Effector memory CD4-positive, alpha-beta T cell (primary cell): ENCODE measurements around the gene ZDHHC14.

ENCODE experiments used
- DNase-seq, 3 donors: peaks; one replicate each; pipeline ENCODE4 v3.0.0-alpha.2; 2020
- H3K27ac ChIP-seq: 2 replicates; pipeline ENCODE4 v1.7.0; 2013; ENCODE audit warnings: mild to moderate bottlenecking, low read length, moderate library complexity; ENCODE audit not compliant: insufficient read depth, poor library complexity, severe bottlenecking
- H3K27me3 ChIP-seq: replicated peaks from 2 replicates; pipeline ENCODE4 v1.7.0; 2013; ENCODE audit warnings: mild to moderate bottlenecking, low read length; ENCODE audit not compliant: insufficient read depth, control insufficient read depth, poor library complexity, severe bottlenecking
- H3K36me3 ChIP-seq: 2 replicates; pipeline ENCODE4 v1.7.0; 2013; ENCODE audit warnings: mild to moderate bottlenecking, low read length, moderate library complexity; ENCODE audit not compliant: control insufficient read depth, insufficient read depth
- H3K4me1 ChIP-seq: 2 replicates; pipeline ENCODE4 v1.7.0; 2013; ENCODE audit warnings: low read length, mild to moderate bottlenecking; ENCODE audit not compliant: control insufficient read depth, insufficient read depth, poor library complexity, severe bottlenecking
- H3K4me3 ChIP-seq: 2 replicates; pipeline ENCODE4 v1.7.0; 2013; ENCODE audit warnings: low read length, low read depth, mild to moderate bottlenecking; ENCODE audit not compliant: insufficient read depth, poor library complexity, severe bottlenecking
- H3K9me3 ChIP-seq: 2 replicates; pipeline ENCODE4 v1.7.0; 2013; ENCODE audit warnings: mild to moderate bottlenecking, low read length, moderate library complexity; ENCODE audit not compliant: control insufficient read depth

ZDHHC14 gene

GRCh38 chr6:157632821-157633220 is 251.8 kb downstream of the ZDHHC14 start:
- H3K27ac ChIP-seq, result no peak overlapping the region

GRCh38 chr6:157634546-157634945 is 253.6 kb downstream of the ZDHHC14 start:
- Histone ChIP-seq H3K36me3 (no peaks in the 10 kb centered on the region), H3K9me3 (no peaks in the 10 kb centered on the region), H3K4me1 (no peaks in the 10 kb centered on the region), H3K27me3 (no peaks in the 10 kb centered on the region), H3K27ac (no peak overlapping the region), H3K4me3 (no peak overlapping the region)
- DNase-seq, result no peak

More at GRCh38 chr6:157632821-157633220, 251.8 kb downstream of the ZDHHC14 start:
- Histone ChIP-seq H3K9me3 (no peaks in the 10 kb centered on the region), H3K4me1 (no peaks in the 10 kb centered on the region), H3K4me3 (no peak overlapping the region), H3K27me3 (no peaks in the 10 kb centered on the region), H3K36me3 (no peaks in the 10 kb centered on the region)
- DNase-seq, result no peak

GRCh38 chr6:157635388-157636244 is 254.6 kb downstream of the ZDHHC14 start:
- Histone ChIP-seq H3K27me3 (no peaks in the 10 kb centered on the region), H3K9me3 (no peaks in the 10 kb centered on the region), H3K4me1 (no peaks in the 10 kb centered on the region), H3K4me3 (no peak overlapping the region), H3K36me3 (no peaks in the 10 kb centered on the region), H3K27ac (no peak overlapping the region)
- DNase-seq, result no peak

GRCh38 chr6:157637516-157637915 is 256.5 kb downstream of the ZDHHC14 start:
- H3K4me1 ChIP-seq, result no peaks in the 10 kb centered on the region
- no peaks in the 10 kb centered on the region for H3K36me3 ChIP-seq
- no peaks in the 10 kb centered on the region for H3K27me3 ChIP-seq
- no peak overlapping the region for H3K27ac ChIP-seq
- no peak for DNase-seq
- H3K4me3 ChIP-seq, result no peak overlapping the region
- no peaks in the 10 kb centered on the region for H3K9me3 ChIP-seq

- DNase-seq, result no peak
- H3K36me3 ChIP-seq, result no peaks in the 10 kb centered on the region
- H3K27ac ChIP-seq, result no peak overlapping the region
- no peaks in the 10 kb centered on the region for H3K9me3 ChIP-seq
- no peaks in the 10 kb centered on the region for H3K27me3 ChIP-seq
- no peak overlapping the region for H3K4me3 ChIP-seq
- H3K4me1 ChIP-seq, result no peaks in the 10 kb centered on the region
Observed at GRCh38 chr6:157637941-157638662, 257.1 kb downstream of the ZDHHC14 start.

GRCh38 chr6:157638779-157639178 is 257.8 kb downstream of the ZDHHC14 start:
- Histone ChIP-seq H3K27ac (no peak overlapping the region), H3K4me1 (no peaks in the 10 kb centered on the region), H3K9me3 (no peaks in the 10 kb centered on the region), H3K27me3 (no peaks in the 10 kb centered on the region), H3K4me3 (no peak overlapping the region), H3K36me3 (no peaks in the 10 kb centered on the region)
- DNase-seq, result no peak

GRCh38 chr6:157640746-157641451 is 259.9 kb downstream of the ZDHHC14 start:
- Histone ChIP-seq H3K9me3 (no peaks in the 10 kb centered on the region), H3K36me3 (no peaks in the 10 kb centered on the region), H3K4me1 (no peaks in the 10 kb centered on the region), H3K27me3 (no peaks in the 10 kb centered on the region), H3K4me3 (no peak overlapping the region), H3K27ac (no peak overlapping the region)
- no peak for DNase-seq

- no peak overlapping the region for H3K27ac ChIP-seq
- H3K27me3 ChIP-seq, result no peaks in the 10 kb centered on the region
- H3K36me3 ChIP-seq, result no peaks in the 10 kb centered on the region
- no peak overlapping the region for H3K4me3 ChIP-seq
- H3K4me1 ChIP-seq, result no peaks in the 10 kb centered on the region
- H3K9me3 ChIP-seq, result no peaks in the 10 kb centered on the region
- DNase-seq, result no peak
Observed at GRCh38 chr6:157641837-157642236, 260.8 kb downstream of the ZDHHC14 start.

GRCh38 chr6:157642736-157643135 is 261.7 kb downstream of the ZDHHC14 start:
- no peak overlapping the region for H3K27ac ChIP-seq
- H3K27me3 ChIP-seq, result no peaks in the 10 kb centered on the region
- H3K4me3 ChIP-seq, result no peak overlapping the region
- no peaks in the 10 kb centered on the region for H3K9me3 ChIP-seq
- no peak for DNase-seq
- H3K36me3 ChIP-seq, result no peaks in the 10 kb centered on the region
- no peaks in the 10 kb centered on the region for H3K4me1 ChIP-seq
